Measurements from ENCODE around the gene GPATCH8. TPM values are rescaled to one million over a fixed set of nuclear protein-coding genes. Genes with fewer than 3 reads are reported as not detected.

The GPATCH8 gene
- total RNA-seq, 3 donors from 2014 or later (not counting 1 experiment from before 2014, with no cell fraction given): 104 to 111 (median 109) TPM

DNA sequence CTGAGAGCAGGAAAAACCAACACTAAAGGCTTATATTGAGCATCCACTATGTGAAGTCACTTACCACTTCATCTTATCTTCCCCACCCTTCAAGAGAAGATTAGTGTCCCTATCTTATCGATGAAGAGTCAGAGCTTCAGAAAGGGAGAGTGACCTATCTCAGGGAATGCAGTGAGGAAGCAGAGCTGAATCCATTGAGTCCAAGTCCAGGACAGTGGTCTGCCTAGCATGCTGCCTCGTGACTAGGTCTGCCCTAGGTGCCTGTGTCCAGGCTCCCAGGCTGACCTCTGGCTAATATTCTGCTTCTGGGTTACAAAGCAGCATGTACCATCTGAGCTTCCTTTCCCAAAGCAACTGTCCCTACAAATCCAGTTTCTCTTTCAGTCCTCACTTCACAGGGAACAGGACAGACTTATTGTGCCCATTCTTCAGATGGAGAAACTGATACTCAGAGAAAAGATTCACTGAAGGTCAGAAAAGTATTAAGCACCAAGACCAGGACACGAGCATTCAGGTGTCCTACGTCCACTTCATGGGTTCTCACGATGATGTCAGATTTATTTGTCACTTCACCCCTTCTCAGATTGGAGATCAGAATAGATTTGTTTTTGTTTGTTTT, 40.8 kb upstream of the GPATCH8 start:
- H3K4me3 ChIP-seq (ENCODE audit: low read length): no peak overlapping the region
- TF ChIP-seq, protein P1, sequence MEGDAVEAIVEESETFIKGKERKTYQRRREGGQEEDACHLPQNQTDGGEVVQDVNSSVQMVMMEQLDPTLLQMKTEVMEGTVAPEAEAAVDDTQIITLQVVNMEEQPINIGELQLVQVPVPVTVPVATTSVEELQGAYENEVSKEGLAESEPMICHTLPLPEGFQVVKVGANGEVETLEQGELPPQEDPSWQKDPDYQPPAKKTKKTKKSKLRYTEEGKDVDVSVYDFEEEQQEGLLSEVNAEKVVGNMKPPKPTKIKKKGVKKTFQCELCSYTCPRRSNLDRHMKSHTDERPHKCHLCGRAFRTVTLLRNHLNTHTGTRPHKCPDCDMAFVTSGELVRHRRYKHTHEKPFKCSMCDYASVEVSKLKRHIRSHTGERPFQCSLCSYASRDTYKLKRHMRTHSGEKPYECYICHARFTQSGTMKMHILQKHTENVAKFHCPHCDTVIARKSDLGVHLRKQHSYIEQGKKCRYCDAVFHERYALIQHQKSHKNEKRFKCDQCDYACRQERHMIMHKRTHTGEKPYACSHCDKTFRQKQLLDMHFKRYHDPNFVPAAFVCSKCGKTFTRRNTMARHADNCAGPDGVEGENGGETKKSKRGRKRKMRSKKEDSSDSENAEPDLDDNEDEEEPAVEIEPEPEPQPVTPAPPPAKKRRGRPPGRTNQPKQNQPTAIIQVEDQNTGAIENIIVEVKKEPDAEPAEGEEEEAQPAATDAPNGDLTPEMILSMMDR (IDR thresholded peaks at IDR 0.05): no peak
- no peak overlapping the region for H3K27ac ChIP-seq (ENCODE audit: low read length)
- H3K4me1 Mint-ChIP-seq: no peaks in the 10 kb centered on the region
- H3K27ac Mint-ChIP-seq: no peak overlapping the region
- ATAC-seq (no peak), DNase-seq (no peak)
- H3K4me3 Mint-ChIP-seq: no peak overlapping the region
- intact Hi-C loops (cut with micrococcal nuclease): no loop called here
- no peaks in the 10 kb centered on the region for H3K9me3 Mint-ChIP-seq
- H3K27me3 ChIP-seq (ENCODE audit: control insufficient read depth, insufficient read depth, low read length): no peaks in the 10 kb centered on the region
- WGBS (ENCODE audit: insufficient coverage): 78% methylated on average over 5 of the region's 5 CpGs
- H3K27me3 Mint-ChIP-seq (ENCODE audit: low read depth in 2 of 2): peaks cover 3 to 14% of the 10 kb centered on the region in 2 donors
- no peaks in the 10 kb centered on the region for H3K9me3 ChIP-seq (ENCODE audit: control insufficient read depth, insufficient read depth, low read length)
- H3K4me1 ChIP-seq (ENCODE audit: control insufficient read depth, insufficient read depth, low read length): peaks cover 3% of the 10 kb centered on the region
- H3K36me3 ChIP-seq (ENCODE audit: control insufficient read depth, insufficient read depth, low read length): no peaks in the 10 kb centered on the region
- H3K36me3 Mint-ChIP-seq: no peaks in the 10 kb centered on the region

- Histone ChIP-seq H3K9me3 (ENCODE audit: control insufficient read depth, insufficient read depth, low read length) (no peaks in the 10 kb centered on the region), H3K4me1 (ENCODE audit: control insufficient read depth, insufficient read depth, low read length) (peaks cover 3% of the 10 kb centered on the region), H3K4me3 (ENCODE audit: low read length) (no peak overlapping the region), H3K27me3 (ENCODE audit: control insufficient read depth, insufficient read depth, low read length) (no peaks in the 10 kb centered on the region), H3K36me3 (ENCODE audit: control insufficient read depth, insufficient read depth, low read length) (no peaks in the 10 kb centered on the region), H3K27ac (ENCODE audit: low read length) (no peak overlapping the region)
- Mint-ChIP-seq H3K4me1 (no peaks in the 10 kb centered on the region), H3K27ac (no peak overlapping the region), H3K4me3 (no peak overlapping the region), H3K36me3 (no peaks in the 10 kb centered on the region), H3K27me3 (ENCODE audit: low read depth in 2 of 2) (peaks cover 3 to 16% of the 10 kb centered on the region in 2 donors), H3K9me3 (no peaks in the 10 kb centered on the region)
- ATAC-seq: no peak
- DNase-seq: no peak
- intact Hi-C loops (cut with micrococcal nuclease): no loop called here
- TF ChIP-seq, protein P1 (IDR thresholded peaks at IDR 0.05): no peak
- WGBS (ENCODE audit: insufficient coverage): 80% methylated on average over 4 of the region's 5 CpGs
Observed at GRCh38 chr17:44543213-44543904, 40.2 kb upstream of the GPATCH8 start.

GRCh38 chr17:44541884-44542581, 38.8 kb upstream of the GPATCH8 start:
- Histone ChIP-seq H3K27me3 (ENCODE audit: control insufficient read depth, insufficient read depth, low read length) (no peaks in the 10 kb centered on the region), H3K4me3 (ENCODE audit: low read length) (no peak overlapping the region), H3K9me3 (ENCODE audit: control insufficient read depth, insufficient read depth, low read length) (no peaks in the 10 kb centered on the region), H3K27ac (ENCODE audit: low read length) (no peak overlapping the region), H3K4me1 (ENCODE audit: control insufficient read depth, insufficient read depth, low read length) (no peaks in the 10 kb centered on the region), H3K36me3 (ENCODE audit: control insufficient read depth, insufficient read depth, low read length) (no peaks in the 10 kb centered on the region)
- intact Hi-C loops (cut with micrococcal nuclease): no loop called here
- TF ChIP-seq, protein P1 (IDR thresholded peaks at IDR 0.05): no peak
- ATAC-seq (no peak), DNase-seq (no peak)
- H3K9me3 Mint-ChIP-seq: no peaks in the 10 kb centered on the region
- H3K4me3 Mint-ChIP-seq: no peak overlapping the region
- H3K4me1 Mint-ChIP-seq: no peaks in the 10 kb centered on the region
- H3K27me3 Mint-ChIP-seq (ENCODE audit: low read depth in 2 of 2): peaks cover 1 to 20% of the 10 kb centered on the region in 2 donors
- 76% methylated on average over 8 of the region's 8 CpGs for WGBS (ENCODE audit: insufficient coverage)
- H3K36me3 Mint-ChIP-seq: no peaks in the 10 kb centered on the region
- no peak overlapping the region for H3K27ac Mint-ChIP-seq

Data from natural killer cell (primary cell).